Measurements from ENCODE around the gene WDR19. TPM values are rescaled to one million over a fixed set of nuclear protein-coding genes. Genes with fewer than 3 reads are reported as not detected.

Gene WDR19
- total RNA-seq, 1 donor from 2014 or later = 25.9 TPM

- DNase-seq (ENCODE audit: low read depth) = no peak
Observed at GRCh38 chr4:39295784-39296183, 113.5 kb downstream of the WDR19 start.

GRCh38 chr4:39302901-39303300, 120.6 kb downstream of the WDR19 start:
- DNase-seq (ENCODE audit: low read depth) = no peak

GRCh38 chr4:39303871-39304270, 121.5 kb downstream of the WDR19 start:
- DNase-seq (ENCODE audit: low read depth) = no peak

GRCh38 chr4:39304651-39305050, 122.3 kb downstream of the WDR19 start:
- DNase-seq (ENCODE audit: low read depth) = no peak

- DNase-seq (ENCODE audit: low read depth) = peak; percentile 68
Observed at GRCh38 chr4:39305912-39306677, 123.8 kb downstream of the WDR19 start.

- DNase-seq (ENCODE audit: low read depth) = peak; percentile 90
Observed at GRCh38 chr4:39308611-39309010, 126.3 kb downstream of the WDR19 start.

GRCh38 chr4:39312816-39313215, 130.5 kb downstream of the WDR19 start:
- DNase-seq (ENCODE audit: low read depth) = no peak

- DNase-seq (ENCODE audit: low read depth) = peak; percentile 50
Observed at GRCh38 chr4:39319676-39320075, 137.3 kb downstream of the WDR19 start.

GRCh38 chr4:39320381-39321115, 138.2 kb downstream of the WDR19 start:
- peak; percentile 26 for DNase-seq (ENCODE audit: low read depth)

- DNase-seq (ENCODE audit: low read depth) = no peak
Observed at GRCh38 chr4:39323821-39324220, 141.5 kb downstream of the WDR19 start.

- no peak for DNase-seq (ENCODE audit: low read depth)
Observed at GRCh38 chr4:39324446-39324845, 142.1 kb downstream of the WDR19 start.

GRCh38 chr4:39324897-39325613, 142.7 kb downstream of the WDR19 start:
- no peak for DNase-seq (ENCODE audit: low read depth)

GRCh38 chr4:39326468-39326977, 144.2 kb downstream of the WDR19 start:
- no peak for DNase-seq (ENCODE audit: low read depth)

- no peak for DNase-seq (ENCODE audit: low read depth)
Observed at GRCh38 chr4:39330353-39330752, 148.0 kb downstream of the WDR19 start.

- DNase-seq (ENCODE audit: low read depth) = no peak
Observed at GRCh38 chr4:39331191-39331590, 148.9 kb downstream of the WDR19 start.

Other genes with a start within 250 kb of the WDR19 start
- gene TMEM156, start 150.1 kb upstream of the WDR19 start, total RNA-seq = not detected in 2 replicates
- gene KLHL5, start 120.3 kb upstream of the WDR19 start, total RNA-seq = 51.2 and 53.6 TPM in 2 replicates
- gene RFC1, start 183.8 kb downstream of the WDR19 start, total RNA-seq = 36.4 and 51.4 TPM in 2 replicates
- not detected in 2 replicates for gene KLB, start 224.4 kb downstream of the WDR19 start, total RNA-seq